ENCODE measurements around the gene CLNK.

The CLNK gene

GRCh38 chr4:10684631-10685030 lies at the start of gene CLNK:
Gene CLNK, minus strand, starts transcription at chr4:10684768. Its CDS starts 16,899 bp downstream, at chr4:10667869.
- no peak for DNase-seq

DNA sequence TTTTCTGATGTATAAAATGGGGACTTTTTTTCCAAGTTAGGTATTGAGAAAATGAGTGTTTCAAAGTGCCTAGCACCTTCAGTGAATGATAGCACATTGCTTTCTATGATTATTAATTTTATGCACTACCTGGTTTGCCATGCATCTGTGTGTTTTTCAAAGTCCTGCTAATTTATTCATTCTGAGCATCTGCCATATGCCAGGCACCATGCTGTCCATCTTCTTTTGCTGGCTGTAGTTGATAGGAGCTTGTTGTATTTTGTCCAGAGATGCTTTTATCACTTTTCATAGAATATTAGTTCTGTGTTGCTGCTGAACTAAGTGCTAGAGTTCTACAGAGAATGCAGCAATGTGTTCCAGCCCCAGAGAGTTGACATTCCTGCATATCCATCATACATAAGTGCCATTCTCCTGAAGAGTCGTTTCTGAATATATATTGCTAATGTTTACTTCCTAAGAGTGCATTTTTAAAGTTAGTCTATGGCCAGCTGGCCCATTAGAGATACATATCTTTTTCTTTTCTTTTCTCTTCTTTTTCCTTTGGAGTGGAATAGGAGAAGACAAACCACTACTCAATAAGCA lies 49.0 kb upstream of the CLNK start:
- DNase-seq, result no peak

DNA sequence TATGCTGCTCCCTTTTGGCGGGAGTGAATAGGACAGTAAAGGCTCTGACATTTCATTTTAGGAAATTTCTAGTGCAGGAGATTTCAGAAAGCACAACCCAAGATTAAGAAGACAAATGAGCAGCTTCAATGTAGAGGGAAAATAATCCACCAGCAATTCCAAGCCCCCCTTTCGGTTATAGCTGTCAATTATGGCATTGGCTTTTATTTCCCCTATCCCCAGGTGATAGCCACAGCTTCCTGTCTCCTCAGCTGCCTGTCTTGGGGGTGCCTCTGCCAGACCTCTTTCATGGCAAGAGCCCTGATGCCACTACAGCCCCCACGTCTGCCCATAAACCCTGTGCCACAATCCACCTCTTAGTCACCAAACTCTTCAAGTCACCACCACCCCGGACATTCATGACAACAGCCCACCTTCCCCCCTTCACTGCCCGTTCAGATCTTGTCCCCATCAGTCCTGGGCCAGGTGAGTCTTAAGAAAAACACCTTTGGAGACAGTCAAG lies 48.4 kb upstream of the CLNK start:
- DNase-seq, result no peak

DNA sequence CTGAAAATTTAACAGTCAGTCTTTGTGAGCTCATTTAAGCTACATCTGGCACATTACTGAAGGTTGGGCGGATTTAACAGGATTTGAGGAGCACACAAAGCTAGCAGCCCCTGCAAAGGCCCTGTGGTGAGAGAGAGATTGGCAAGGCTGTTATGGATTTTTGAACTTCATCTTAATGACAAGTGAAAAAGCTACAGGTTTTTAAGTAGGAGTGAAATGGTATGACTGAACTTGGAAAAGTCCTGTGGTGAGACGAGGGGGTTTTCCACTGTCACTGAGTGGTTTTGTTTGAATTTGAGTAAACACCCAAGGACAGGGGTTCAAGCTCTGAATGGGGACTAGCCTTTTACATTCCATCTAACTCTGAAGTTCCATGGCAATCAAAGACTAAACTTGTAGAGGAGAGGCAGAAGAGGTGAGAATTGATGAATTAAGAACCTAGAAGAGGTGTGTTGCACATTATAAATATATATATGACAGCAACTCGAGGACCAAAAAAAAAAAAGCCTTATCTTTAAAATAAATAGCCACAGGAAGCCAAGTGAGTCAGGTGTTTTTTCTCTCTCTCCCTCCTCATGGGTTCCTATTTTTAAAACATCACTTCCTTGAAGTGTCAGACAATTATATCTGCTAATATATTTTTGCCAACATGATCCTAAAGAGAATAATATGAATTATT lies 47.8 kb upstream of the CLNK start:
- DNase-seq, result no peak

DNA sequence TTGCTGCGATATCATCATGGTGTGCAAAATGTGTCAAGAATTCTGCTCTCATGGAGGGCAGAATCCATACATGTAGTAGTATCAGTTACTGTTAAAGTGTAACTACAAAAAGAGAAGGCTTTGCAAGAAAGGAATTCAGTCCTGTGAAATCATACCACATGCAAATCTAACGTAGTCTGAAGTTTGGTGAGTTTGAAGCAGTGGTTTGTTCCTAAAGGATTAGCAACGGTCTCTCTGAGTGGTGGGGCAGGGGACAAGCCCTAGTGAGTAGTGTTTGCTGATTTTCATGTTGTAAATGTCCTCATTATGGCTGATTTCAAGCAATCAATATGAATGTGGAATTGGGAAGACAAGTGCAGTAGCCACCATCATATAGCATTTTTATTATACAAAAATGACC lies 47.1 kb upstream of the CLNK start:
- DNase-seq, result no peak

DNA sequence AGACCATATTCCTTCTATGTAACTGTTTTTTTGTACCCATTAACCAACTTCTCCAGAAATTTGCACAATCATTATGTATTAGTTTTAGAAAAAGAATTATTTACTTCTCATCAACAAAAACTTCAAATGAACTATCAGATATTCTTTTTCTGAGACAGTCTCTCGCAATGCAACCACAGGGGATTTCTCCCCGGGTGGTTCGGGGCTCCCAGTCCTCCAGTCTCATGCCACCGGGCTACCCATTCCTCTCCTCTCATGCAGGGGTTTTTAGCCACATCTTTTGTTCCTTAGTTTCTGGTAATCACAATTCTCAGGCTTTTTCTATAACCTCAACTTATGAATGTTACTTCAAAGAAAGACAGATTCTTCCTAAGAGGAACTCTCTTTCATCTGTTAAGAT lies 46.6 kb upstream of the CLNK start:
- DNase-seq, result no peak

DNA sequence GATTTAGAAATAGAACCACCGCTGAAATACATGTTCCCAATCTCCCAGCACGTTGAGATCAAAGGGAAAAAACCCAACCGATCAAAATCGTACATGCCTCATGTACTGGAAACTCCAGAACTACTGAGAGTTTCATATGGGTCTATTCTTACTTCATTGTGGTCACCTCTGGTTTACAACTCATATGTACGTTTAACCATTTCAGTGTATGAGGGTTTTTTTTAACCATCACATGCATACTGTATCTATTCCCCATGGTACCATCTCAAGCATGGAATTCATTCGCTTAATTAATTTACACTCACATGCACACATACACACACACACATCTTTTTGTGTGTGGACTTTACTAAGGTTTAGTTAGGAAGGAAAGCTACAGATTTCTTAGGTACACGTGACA lies 46.0 kb upstream of the CLNK start:
- no peak for DNase-seq

DNA sequence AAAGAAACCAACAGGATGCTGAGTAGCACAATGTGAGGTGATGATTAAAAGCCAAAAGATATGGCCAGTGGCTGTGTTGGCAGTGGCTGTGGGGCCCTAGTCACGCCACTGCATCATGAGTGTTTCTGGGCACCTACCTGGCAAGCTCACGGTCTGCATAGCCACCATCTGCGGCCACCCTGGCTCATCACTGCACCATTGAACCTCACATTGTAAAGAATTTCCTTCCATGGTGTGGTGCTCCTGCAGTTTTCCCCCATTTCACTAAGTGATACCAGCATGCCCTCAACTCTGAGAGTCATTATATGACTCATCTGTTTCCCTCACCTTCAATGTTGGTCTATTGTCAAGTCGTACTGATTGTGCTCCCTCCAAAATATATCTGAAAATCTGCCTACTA lies 45.5 kb upstream of the CLNK start:
- no peak for DNase-seq

DNA sequence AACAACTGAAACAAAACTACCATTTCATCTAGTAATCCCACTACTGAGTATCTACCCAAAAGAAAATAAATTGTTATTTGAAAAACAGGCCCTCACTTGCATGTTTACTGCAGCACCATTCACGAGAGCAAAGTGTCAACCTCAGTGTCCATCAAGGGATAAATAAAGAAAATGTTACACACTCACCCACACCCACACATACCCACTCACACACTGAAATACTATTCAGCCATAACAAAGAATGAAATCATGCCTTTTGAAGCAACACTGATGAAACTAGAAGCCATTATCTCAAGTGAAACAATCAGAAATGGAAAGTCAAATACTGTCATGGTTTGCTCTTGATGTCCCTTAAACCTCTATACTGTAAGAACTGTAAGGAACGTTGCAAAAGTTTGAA lies 44.8 kb upstream of the CLNK start:
- DNase-seq, result no peak

- DNase-seq, result no peak
Observed at GRCh38 chr4:10728016-10728415, 43.4 kb upstream of the CLNK start.

DNA sequence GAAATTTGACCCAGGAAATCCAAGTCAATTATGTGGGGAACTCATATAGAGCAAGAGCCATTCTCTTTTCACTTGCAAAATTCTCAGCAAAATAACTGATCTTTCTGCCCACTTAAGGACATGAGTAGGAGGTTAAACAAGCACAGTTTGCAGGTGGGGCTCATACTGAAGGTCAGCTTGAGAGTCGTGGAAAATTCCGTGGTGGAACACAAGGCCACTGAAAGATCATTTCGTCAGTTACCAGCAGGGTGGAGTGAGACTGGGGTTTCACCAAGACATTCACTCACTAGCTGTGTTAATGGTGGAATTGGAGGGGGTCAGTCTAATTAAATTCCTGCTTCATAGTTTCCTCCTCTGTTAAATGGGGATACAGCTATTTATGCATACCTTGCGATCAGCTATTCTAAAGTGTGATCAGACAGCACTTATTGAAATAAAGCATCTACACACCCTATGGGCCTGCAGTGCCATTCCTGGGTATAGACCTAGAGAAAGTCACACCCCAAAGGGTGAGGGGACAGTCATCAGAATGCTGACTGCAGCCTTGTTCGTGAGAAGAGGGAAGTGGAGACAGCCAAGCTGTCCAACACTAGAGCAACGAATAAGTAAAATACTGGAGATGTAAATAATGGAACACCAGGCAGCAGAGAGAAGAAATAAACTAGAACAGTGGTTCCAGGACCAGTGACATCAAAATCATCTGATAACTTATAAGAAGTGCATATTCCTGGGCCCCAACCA lies 42.7 kb upstream of the CLNK start:
- no peak for DNase-seq

DNA sequence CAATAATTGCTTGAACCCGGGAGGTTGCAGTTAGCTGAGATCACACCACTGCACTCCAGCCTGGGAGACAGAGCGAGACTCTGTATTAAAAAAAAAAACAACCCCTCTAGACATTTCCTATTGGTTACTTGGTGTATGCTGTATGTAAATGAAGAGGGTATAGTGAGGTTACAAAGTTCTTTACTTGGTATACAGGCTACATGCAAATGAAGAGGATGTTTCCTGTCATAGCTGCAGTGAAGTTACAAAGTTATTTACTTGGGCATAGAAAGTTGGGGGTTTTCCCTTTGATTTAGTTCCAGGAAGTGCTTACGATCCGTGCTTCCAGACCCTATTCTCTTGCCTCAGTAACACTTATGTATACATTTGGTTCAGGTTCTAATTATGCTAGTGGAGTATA lies 38.4 kb upstream of the CLNK start:
- no peak for DNase-seq

GRCh38 chr4:10721616-10722015 lies 37.0 kb upstream of the CLNK start:
- peak; percentile 33 for DNase-seq

GRCh38 chr4:10716163-10716562 lies 31.6 kb upstream of the CLNK start:
- no peak for DNase-seq

GRCh38 chr4:10715696-10716095 lies 31.1 kb upstream of the CLNK start:
- DNase-seq, result no peak

- DNase-seq, result no peak
Observed at GRCh38 chr4:10715135-10715534, 30.6 kb upstream of the CLNK start.

DNA sequence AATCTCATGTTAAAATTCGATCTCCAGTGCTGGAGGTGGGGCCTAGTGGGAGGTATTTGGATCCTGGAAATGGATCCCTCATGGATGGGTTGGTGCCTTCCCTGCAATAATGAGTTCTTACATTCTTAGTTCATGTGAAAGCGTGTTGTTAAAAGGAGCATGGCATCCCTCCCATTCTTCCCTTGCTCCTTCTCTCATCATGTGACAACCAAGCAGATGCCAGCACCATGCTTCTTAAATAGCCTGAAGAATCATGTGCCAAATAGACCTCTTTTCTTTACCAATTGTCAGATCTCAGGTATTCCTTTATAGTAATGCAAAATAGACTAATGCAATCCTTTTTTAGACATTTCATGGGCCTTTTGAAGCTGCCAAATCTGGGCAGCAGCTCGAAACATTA lies 29.0 kb upstream of the CLNK start:
- no peak for DNase-seq

GRCh38 chr4:10706236-10706635 lies 21.7 kb upstream of the CLNK start:
- no peak for DNase-seq

DNA sequence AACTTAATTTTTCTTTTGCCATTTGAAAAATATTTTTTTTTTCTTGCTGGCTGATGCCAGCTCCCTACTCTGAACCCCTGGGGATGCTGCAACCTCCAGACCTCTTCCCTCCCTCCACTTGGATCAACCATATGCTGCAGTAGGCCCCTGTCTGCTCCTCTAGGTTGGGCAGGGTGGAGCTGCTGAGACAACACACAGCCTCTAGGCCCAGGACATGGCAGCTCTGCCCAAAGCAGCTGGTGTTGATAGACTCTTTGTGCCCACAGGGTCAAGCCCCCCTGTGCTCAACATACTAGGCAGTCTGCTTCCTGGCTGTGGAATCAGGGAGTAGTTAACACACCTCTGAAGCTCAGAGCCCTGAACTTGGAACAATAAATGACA lies 19.9 kb upstream of the CLNK start:
- DNase-seq, result no peak

DNA sequence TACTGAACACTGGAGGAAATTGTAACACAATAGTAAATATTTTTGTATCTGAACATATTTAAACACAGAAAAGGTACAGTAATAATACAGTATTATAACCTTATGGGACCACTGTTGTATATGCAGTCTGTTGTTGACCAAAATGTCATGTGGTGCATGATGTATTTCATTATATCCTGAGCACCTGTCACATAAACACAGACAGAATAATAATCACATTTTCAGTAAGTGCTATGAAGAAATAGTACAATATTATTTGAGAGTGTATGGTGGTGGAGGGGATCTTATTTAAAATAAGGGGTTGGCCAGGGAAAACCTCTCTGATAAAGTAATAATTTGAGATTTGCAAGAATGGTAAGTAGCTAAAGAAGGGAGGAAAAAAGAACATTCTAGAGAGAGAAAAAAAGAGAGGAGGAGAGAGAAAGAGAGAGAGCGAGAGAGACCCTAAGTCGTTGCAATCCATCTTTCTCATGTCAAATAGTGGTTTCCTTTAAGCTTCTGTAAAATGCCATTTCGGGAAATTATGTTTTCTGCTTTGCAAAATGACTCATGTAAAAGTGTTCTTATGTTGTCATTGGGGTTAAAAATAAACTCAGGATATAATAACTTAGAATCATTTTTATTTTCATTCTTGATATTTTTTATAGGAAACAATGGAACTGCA lies 19.3 kb upstream of the CLNK start:
- no peak for DNase-seq

- DNase-seq, result no peak
Observed at GRCh38 chr4:10703156-10703555, 18.6 kb upstream of the CLNK start.

- DNase-seq, result no peak
Observed at GRCh38 chr4:10701702-10702460, 17.3 kb upstream of the CLNK start.

DNA sequence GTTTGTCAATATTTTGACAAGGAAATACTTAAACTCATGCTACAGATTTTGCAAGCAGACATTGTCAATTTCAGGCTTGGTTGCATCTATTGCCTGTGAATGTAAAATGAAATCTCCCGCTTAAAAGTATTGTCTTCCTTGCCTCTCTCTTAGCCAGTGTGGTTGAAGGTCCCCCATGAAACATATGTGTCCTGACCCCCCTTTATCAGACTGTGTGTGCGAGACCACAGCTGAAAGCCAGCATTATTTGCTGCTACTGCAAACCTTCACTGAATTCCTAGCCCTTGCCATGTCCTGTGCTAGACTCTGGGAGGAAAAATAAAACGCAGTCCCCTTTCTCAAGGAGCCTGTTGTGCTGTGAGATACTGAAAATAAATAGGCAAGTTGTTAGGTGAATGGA lies 16.6 kb upstream of the CLNK start:
- no peak for DNase-seq

Measured in NCI-H1105 treated with DMSO at 0.1 percent for 48 hours (cell line).